HepG2 (cell line): ENCODE data around the gene TUBA4A. TPM values are rescaled to one million over a fixed set of nuclear protein-coding genes. Genes with fewer than 3 reads are reported as not detected.

ENCODE experiments used
- AKNA ChIP-seq: sonication (generic); formaldehyde crosslinking; IDR thresholded peaks from 2 replicates; pipeline ENCODE4 v1.4.0; 2020; ENCODE audit warnings: missing genetic modification reagents, borderline replicate concordance
- CCAR2 ChIP-seq: fragments of 200-400 bp; formaldehyde crosslinking; optimal IDR thresholded peaks from 2 replicates; pipeline ENCODE3; 2018; ENCODE audit warnings: low read depth, mild to moderate bottlenecking, low read length, moderate library complexity
- GABPA ChIP-seq, 2 experiments: IDR thresholded peaks; 2 replicates each; pipeline ENCODE4 v1.6.1; 2011 to 2016; ENCODE audit warnings: low read depth in 2 of 2, low read length in 1 of 2, missing biosample characterization in 1 of 2, missing genetic modification characterization in 1 of 2
- GTF2F1 ChIP-seq: fragments of 150-350 bp; IDR thresholded peaks from 2 replicates; pipeline ENCODE4 v1.6.1; 2014; ENCODE audit warnings: low read length
- KLF6 ChIP-seq: IDR thresholded peaks from 2 replicates; pipeline ENCODE4 v1.8.0; 2016; ENCODE audit warnings: missing biosample characterization, missing genetic modification reagents
- MATR3 ChIP-seq: sonication (generic); formaldehyde crosslinking; IDR thresholded peaks from 2 replicates; pipeline ENCODE4 v1.4.0; 2020; ENCODE audit warnings: missing genetic modification reagents
- MED13 ChIP-seq: sonication (generic); formaldehyde crosslinking; IDR thresholded peaks from 2 replicates; pipeline ENCODE4 v1.5.0; 2020; ENCODE audit warnings: missing genetic modification reagents
- PHF8 ChIP-seq: sonication (generic); formaldehyde crosslinking; IDR thresholded peaks from 2 replicates; pipeline ENCODE4 v1.5.0; 2020; ENCODE audit warnings: missing genetic modification reagents
- PRPF4 ChIP-seq: fragments of 200-400 bp; formaldehyde crosslinking; IDR thresholded peaks from 2 replicates; pipeline ENCODE4 v1.6.1; 2016; ENCODE audit warnings: low read length, low read depth; ENCODE audit not compliant: poor library complexity, severe bottlenecking
- SCMH1 ChIP-seq: sonication (generic); formaldehyde crosslinking; IDR thresholded peaks from 2 replicates; pipeline ENCODE4 v1.9.0; 2021; ENCODE audit warnings: missing genetic modification reagents, mild to moderate bottlenecking, borderline replicate concordance
- TARDBP ChIP-seq: sonication (generic); formaldehyde crosslinking; IDR thresholded peaks from 2 replicates; pipeline ENCODE4 v1.8.0; 2022; ENCODE audit warnings: mild to moderate bottlenecking, missing genetic modification reagents
- YEATS2 ChIP-seq: sonication (generic); formaldehyde crosslinking; IDR thresholded peaks from 2 replicates; pipeline ENCODE4 v1.4.0; 2020; ENCODE audit warnings: missing genetic modification reagents, borderline replicate concordance
- ZBTB14 ChIP-seq: sonication (generic); formaldehyde crosslinking; IDR thresholded peaks from 2 replicates; pipeline ENCODE4 v1.4.0; 2020; ENCODE audit warnings: missing genetic modification reagents
- ZBTB20 ChIP-seq: sonication (generic); formaldehyde crosslinking; IDR thresholded peaks from 2 replicates; pipeline ENCODE4 v1.8.1; 2023; ENCODE audit warnings: missing genetic modification reagents, low read depth, mild to moderate bottlenecking, borderline replicate concordance
- ZKSCAN1 ChIP-seq: fragments of 150-350 bp; IDR thresholded peaks from 2 replicates; pipeline ENCODE4 v1.6.1; 2014; ENCODE audit warnings: low read length
- ZNF138 ChIP-seq: sonication (generic); formaldehyde crosslinking; IDR thresholded peaks from 2 replicates; pipeline ENCODE4 v1.5.0; 2020; ENCODE audit warnings: mild to moderate bottlenecking, low read depth, missing genetic modification reagents
- ZNF274 ChIP-seq: sonication (generic); formaldehyde crosslinking; IDR thresholded peaks from 2 replicates; pipeline ENCODE4 v1.5.1; 2020; ENCODE audit warnings: mild to moderate bottlenecking, missing genetic modification reagents
- ZNF382 ChIP-seq: sonication (generic); formaldehyde crosslinking; IDR thresholded peaks from 2 replicates; pipeline ENCODE4 v1.5.0; 2020; ENCODE audit warnings: missing genetic modification reagents, mild to moderate bottlenecking, borderline replicate concordance
- ZNF383 ChIP-seq: sonication (generic); formaldehyde crosslinking; IDR thresholded peaks from 2 replicates; pipeline ENCODE4 v1.4.0; 2020; ENCODE audit warnings: missing genetic modification reagents, mild to moderate bottlenecking, borderline replicate concordance
- ZNF720 ChIP-seq: sonication (generic); formaldehyde crosslinking; IDR thresholded peaks from 2 replicates; pipeline ENCODE4 v1.4.0; 2020; ENCODE audit warnings: missing genetic modification reagents
- ZNF839 ChIP-seq: sonication (generic); formaldehyde crosslinking; IDR thresholded peaks from 2 replicates; pipeline ENCODE4 v1.4.0; 2020; ENCODE audit warnings: missing genetic modification reagents, mild to moderate bottlenecking, borderline replicate concordance
- polyA plus RNA-seq, 8 experiments: library from polyadenylated mRNA; depleted of rRNA in 3 of 8; stranded (reverse) in 7 of 8; unstranded in 1 of 8; fragments of >200 nt; fragmentation: Illumina TruSeq in 4 of 8; extraction: Trizol in 4 of 8; gene quantifications; 2 replicates each; pipeline versions ENCODE4 v1.2.1 to v1.2.3, GENCODE V29; 2011 to 2016; ENCODE audit warnings: low read depth in 4 of 8, missing spikeins in 1 of 8, mixed read lengths in 1 of 8; ENCODE audit not compliant: insufficient read depth in 1 of 8
- total RNA-seq, 5 experiments: library from RNA; depleted of rRNA; stranded (reverse); fragments of >200 nt; fragmentation: Illumina TruSeq; extraction: Trizol; gene quantifications; 2 replicates each; pipeline ENCODE4 v1.2.3, GENCODE V29; 2016; ENCODE audit warnings: low read depth in 1 of 5
- TF ChIP-seq, protein P1 (sequence below): sonication (generic); formaldehyde crosslinking; IDR thresholded peaks from 2 replicates; pipeline ENCODE4 v1.4.0; 2020; ENCODE audit warnings: missing genetic modification reagents

The TUBA4A gene
- total and polyA plus RNA-seq, 2 of the 13 experiments (the other 11 are each of a cell fraction or from before 2014, with no cell fraction given) = 1.3 to 12.7 TPM

DNA sequence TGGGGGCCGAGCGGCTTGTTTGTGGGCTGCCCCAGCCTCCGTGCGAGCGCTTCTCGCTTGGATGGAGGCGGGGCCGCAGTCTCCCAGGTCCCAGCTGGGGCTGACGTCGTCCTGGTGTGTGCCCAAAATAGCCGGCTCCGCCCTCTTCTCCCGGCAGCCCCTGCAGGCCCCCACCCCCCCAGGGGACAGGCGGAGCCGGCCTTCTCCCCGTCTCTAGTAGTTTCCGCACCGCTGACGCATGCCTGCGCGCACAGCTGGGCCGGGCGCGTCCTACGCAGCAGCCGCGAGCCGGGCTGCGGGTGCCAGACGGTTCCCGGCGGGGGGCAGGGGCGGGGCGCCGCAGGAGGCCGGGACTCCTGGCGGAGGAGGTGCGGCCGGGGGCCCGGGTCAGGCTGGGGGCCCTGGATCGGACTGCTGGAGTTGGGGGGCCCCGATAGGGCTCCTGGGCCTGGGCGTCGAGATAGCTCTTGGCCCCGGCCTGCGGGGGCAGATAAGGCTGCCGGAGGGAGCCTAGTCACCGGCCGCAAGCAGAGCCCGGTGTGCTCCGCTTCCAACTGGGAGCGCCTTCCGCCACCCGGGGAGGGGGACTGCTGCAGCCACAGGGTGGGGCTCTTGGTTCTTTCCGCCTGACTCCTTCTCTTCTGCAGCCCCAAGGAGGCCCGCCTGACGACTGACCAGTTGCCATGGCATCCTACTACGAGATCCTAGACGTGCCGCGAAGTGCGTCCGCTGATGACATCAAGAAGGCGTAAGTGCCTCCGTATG lies 25.6 kb upstream of the TUBA4A start, which contains the start of gene DNAJB2 (continued):
- TF ChIP-seq, protein P1, sequence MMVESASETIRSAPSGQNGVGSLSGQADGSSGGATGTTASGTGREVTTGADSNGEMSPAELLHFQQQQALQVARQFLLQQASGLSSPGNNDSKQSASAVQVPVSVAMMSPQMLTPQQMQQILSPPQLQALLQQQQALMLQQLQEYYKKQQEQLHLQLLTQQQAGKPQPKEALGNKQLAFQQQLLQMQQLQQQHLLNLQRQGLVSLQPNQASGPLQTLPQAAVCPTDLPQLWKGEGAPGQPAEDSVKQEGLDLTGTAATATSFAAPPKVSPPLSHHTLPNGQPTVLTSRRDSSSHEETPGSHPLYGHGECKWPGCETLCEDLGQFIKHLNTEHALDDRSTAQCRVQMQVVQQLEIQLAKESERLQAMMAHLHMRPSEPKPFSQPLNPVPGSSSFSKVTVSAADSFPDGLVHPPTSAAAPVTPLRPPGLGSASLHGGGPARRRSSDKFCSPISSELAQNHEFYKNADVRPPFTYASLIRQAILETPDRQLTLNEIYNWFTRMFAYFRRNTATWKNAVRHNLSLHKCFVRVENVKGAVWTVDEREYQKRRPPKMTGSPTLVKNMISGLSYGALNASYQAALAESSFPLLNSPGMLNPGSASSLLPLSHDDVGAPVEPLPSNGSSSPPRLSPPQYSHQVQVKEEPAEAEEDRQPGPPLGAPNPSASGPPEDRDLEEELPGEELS (CRISPR knock-in tag) = peak; percentile 63
- TF ChIP-seq ZKSCAN1 = no peak
- TF ChIP-seq ZNF138 (CRISPR knock-in tag) = peak; percentile 40; the same call in 1 of the 2 replicates
- TF ChIP-seq ZNF383 (CRISPR knock-in tag) = no peak
- peak; percentile 81 for TF ChIP-seq PHF8
- peak; percentile 33; the same call in 1 of the 2 replicates for TF ChIP-seq ZBTB14 (CRISPR knock-in tag)
- TF ChIP-seq MED13 = no peak
- no peak for TF ChIP-seq GTF2F1
- no peak for TF ChIP-seq PRPF4
- peak; percentile 82; the same call in 1 of the 2 replicates for TF ChIP-seq YEATS2 (CRISPR knock-in tag)
- TF ChIP-seq CCAR2 = no peak
- TF ChIP-seq TARDBP = no peak; the same call in 1 of the 2 replicates
- TF ChIP-seq ZNF274 (CRISPR knock-in tag) = no peak
- no peak for TF ChIP-seq AKNA (CRISPR knock-in tag)
- TF ChIP-seq ZBTB20 (CRISPR knock-in tag) = peak; percentile 53; the same call in 1 of the 2 replicates
- no peak for TF ChIP-seq ZNF720
- TF ChIP-seq ZNF382 (CRISPR knock-in tag) = no peak
- no peak for TF ChIP-seq ZNF839 (CRISPR knock-in tag)
- TF ChIP-seq GABPA (IDR thresholded peaks at IDR 0.05; ENCODE audit: low read depth, low read length) = no peak
- TF ChIP-seq GABPA (CRISPR knock-in tag; IDR thresholded peaks at IDR 0.05; ENCODE audit: low read depth) = peak; percentile 56; the same call in 1 of the 2 replicates
- TF ChIP-seq KLF6 (CRISPR knock-in tag) = peak; percentile 94
- no peak for TF ChIP-seq SCMH1
- TF ChIP-seq MATR3 (CRISPR knock-in tag) = no peak
